ENCODE results near the gene SMC5. TPM values are rescaled to one million over a fixed set of nuclear protein-coding genes. Genes with fewer than 3 reads are reported as not detected.

Gene SMC5
- total RNA-seq, 1 donor from 2014 or later = 29.7 TPM

GRCh38 chr9:70363760-70364159 lies 105.0 kb downstream of the SMC5 start:
- Histone ChIP-seq H3K4me3 (no peak overlapping the region), H3K4me1 (no peaks in the 10 kb centered on the region), H3K27ac (no peak overlapping the region), H3K27me3 (no peaks in the 10 kb centered on the region), H3K36me3 (no peaks in the 10 kb centered on the region), H3K9me3 (no peaks in the 10 kb centered on the region)
- no peak for DNase-seq (ENCODE audit: extremely low spot score in 2 of 2)
- intact Hi-C loops (cut with DNase I) = no loop called here
- TF ChIP-seq POLR2AphosphoS5 (IDR thresholded peaks at IDR 0.05; ENCODE audit: insufficient read depth in 1 of 2, low read depth in 1 of 2) (no peak), POLR2A (IDR thresholded peaks at IDR 0.05) (no peak), CTCF (IDR thresholded peaks at IDR 0.05) (no peak)

DNA sequence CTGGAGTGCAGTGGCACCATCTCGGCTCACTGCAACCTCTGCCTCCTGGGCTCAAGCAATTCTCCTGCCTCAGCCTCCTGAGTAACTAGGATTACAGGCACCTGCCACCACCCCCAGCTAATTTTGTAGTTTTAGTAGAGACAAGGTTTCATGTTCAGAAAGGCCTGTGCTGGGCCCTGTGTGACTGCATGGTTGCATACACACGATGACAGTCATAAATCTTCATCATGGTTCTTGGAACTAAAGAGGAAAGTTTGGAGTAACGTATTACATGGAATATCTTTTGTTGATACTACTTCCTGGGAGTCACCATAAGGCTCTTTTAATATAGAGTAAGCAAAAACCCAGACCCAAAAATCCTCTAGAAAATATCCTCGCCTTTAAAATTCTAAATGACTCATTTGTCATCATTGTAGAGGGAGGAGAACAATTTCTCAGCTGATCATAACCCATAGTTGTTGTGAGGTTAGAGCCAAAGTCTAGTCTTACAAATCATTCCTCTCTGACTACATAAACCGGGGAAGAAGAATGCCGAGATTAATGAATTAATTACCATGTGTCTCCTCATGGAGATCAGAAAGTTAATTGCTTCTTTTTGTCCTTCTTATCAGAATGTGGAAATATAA lies 108.6 kb downstream of the SMC5 start:
- no peak overlapping the region for H3K4me3 ChIP-seq
- H3K27me3 ChIP-seq = no peaks in the 10 kb centered on the region
- no peaks in the 10 kb centered on the region for H3K36me3 ChIP-seq
- no peak for DNase-seq (ENCODE audit: extremely low spot score in 2 of 2)
- no peak for TF ChIP-seq POLR2A (IDR thresholded peaks at IDR 0.05)
- no peak for TF ChIP-seq POLR2AphosphoS5 (IDR thresholded peaks at IDR 0.05; ENCODE audit: insufficient read depth in 1 of 2, low read depth in 1 of 2)
- no peak for TF ChIP-seq CTCF (IDR thresholded peaks at IDR 0.05)
- H3K9me3 ChIP-seq = no peaks in the 10 kb centered on the region
- no peaks in the 10 kb centered on the region for H3K4me1 ChIP-seq
- H3K27ac ChIP-seq = no peak overlapping the region
- intact Hi-C loops (cut with DNase I) = no loop called here

DNA sequence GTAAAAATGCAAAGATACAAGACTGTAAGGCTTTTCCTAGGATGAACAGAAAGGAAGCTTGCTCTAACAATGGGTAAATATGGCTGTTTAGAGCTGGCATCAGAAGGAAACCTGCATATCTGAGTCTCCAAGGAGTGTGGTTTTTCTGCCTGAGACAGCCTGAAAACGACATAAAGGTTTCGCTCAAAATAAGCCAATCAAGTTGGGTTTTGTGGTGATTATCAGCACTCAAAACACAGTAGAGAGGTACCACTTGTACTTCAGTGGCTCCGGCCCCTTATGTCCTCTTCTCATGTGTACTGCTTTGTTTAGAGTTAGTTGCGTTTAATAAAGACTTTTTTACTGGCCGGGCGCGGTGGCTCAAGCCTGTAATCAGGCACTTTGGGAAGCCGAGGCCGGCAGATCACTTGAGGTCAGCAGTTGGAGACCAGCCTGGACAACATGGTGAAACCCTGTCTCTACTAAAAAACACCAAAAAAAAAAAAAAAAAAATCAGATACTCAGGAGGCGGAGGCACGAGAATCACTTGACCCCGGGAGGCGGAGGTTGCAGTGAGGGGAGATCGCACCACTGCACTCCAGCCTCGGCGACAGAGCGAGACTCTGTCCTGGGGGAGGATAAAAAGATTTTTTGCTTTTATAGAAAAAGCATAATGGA lies 116.3 kb downstream of the SMC5 start:
- Histone ChIP-seq H3K36me3 (no peaks in the 10 kb centered on the region), H3K27ac (peak overlapping the region; percentile 17), H3K27me3 (no peaks in the 10 kb centered on the region), H3K4me1 (peaks cover 6% of the 10 kb centered on the region), H3K9me3 (no peaks in the 10 kb centered on the region), H3K4me3 (no peak overlapping the region)
- intact Hi-C loops (cut with DNase I) = no loop called here
- TF ChIP-seq POLR2A (IDR thresholded peaks at IDR 0.05) (no peak), POLR2AphosphoS5 (IDR thresholded peaks at IDR 0.05; ENCODE audit: insufficient read depth in 1 of 2, low read depth in 1 of 2) (no peak)
- DNase-seq (ENCODE audit: extremely low spot score in 2 of 2) = no peak

DNA sequence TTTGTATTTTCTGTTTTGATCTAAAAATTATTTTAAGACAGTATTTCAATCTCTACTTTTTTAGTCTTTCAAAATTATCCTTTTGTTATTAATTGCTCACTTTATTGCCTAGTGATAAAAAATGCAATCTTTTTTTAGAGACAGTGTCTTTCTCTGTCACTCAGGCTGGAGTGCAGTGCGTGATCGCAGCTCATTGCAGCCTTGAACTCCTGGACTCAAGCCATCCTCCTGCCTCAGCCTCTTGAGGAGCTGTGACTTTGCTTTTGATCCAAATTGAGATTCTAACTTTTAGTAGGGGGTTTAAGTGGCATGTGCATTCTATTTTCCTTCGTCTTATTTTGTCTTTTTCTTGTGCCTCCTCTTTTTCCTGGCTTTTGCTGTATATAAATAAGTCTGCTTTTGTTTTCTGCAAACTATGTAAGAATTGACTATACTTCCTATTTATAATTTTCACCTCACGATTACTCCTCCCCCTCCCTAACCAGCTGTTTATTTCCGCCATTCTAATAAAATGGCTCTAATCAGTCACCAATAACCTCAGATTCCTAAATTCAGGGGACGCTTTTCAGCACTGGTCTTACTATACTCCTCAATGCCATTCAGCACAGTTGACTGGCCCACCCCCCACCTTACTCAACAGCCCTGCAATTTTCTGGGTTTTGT lies 123.4 kb downstream of the SMC5 start:
- H3K4me3 ChIP-seq = no peak overlapping the region
- no peak overlapping the region for H3K27ac ChIP-seq
- no peaks in the 10 kb centered on the region for H3K27me3 ChIP-seq
- no peaks in the 10 kb centered on the region for H3K9me3 ChIP-seq
- H3K36me3 ChIP-seq = peaks cover 0 to 21% of the 10 kb centered on the region in 2 donors
- TF ChIP-seq CTCF (IDR thresholded peaks at IDR 0.05) = no peak
- no peak for TF ChIP-seq POLR2AphosphoS5 (IDR thresholded peaks at IDR 0.05; ENCODE audit: insufficient read depth in 1 of 2, low read depth in 1 of 2)
- TF ChIP-seq POLR2A (IDR thresholded peaks at IDR 0.05) = no peak
- DNase-seq (ENCODE audit: extremely low spot score in 2 of 2) = no peak
- intact Hi-C loops (cut with DNase I) = no loop called here
- H3K4me1 ChIP-seq = peaks cover 17% of the 10 kb centered on the region

DNA sequence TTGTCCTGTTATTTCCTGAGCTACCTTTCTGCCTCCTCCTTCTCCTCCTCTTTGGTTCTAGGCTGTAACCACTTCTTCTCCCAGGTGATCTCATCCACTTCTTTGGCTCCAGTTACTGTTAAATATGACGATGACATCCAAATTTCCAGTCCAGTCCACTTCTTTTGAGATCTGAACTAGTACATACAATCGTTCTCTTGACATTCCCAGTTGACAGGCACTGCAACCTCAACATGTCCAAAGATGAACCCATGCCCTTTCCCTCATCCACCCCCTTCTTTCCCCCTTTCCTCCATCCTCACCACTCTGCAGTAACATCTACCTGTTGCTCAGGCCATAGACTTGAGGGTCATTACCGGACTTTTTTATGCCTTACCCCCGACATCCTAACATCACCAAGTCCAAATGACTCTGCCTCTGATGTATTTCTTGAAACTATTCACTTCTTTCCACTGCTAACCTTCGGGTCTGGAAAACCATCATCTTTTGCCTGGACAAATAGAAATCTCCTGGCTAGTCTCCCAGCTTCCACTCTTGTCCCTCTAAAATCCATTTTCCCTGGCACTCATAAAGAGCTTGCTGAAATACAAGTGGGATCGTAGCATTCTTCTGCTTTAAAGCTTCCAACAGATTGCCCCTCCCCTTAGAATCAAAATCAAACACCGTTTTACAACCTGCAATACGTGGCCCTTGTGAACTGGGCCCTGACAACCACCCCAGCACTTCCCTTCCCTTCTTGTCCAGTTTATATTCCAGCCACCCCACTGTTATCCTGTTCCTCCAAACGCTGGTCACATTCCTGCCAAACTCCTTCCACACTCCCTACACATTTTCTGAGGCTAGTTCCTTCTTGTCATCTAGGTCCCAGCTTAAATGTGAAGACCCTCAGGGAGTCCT lies 124.2 kb downstream of the SMC5 start:
- no peak for TF ChIP-seq POLR2AphosphoS5 (IDR thresholded peaks at IDR 0.05; ENCODE audit: insufficient read depth in 1 of 2, low read depth in 1 of 2)
- TF ChIP-seq POLR2A (IDR thresholded peaks at IDR 0.05) = no peak
- TF ChIP-seq CTCF (IDR thresholded peaks at IDR 0.05) = no peak
- H3K27ac ChIP-seq = no peak overlapping the region
- no peak overlapping the region for H3K4me3 ChIP-seq
- no peaks in the 10 kb centered on the region for H3K9me3 ChIP-seq
- peaks cover 0 to 26% of the 10 kb centered on the region in 2 donors for H3K36me3 ChIP-seq
- no peak for DNase-seq (ENCODE audit: extremely low spot score in 2 of 2)
- intact Hi-C loops (cut with DNase I) = no loop called here
- no peaks in the 10 kb centered on the region for H3K27me3 ChIP-seq
- peaks cover 17% of the 10 kb centered on the region for H3K4me1 ChIP-seq

Measured in vagina (tissue), 2 donors.